ENCODE data around the gene CFAP210.

CFAP210 gene

DNA sequence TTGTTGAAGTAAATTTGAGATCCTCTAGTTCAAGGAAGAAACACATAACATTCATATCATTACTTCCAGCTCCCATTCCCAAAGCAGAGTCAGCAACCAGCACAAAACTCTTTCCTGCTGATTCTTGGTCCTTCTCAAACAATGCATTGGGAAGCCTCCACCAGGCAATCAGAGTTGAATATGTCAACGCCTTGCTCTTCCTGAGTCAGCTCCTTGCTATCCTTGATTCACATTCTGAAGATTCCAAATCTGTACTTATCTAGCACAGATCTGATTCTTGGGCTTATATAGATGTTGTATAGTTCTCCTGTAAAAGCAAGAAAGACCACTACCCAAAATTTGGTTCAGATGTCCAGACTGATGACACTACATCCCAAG lies 29.6 kb downstream of the CFAP210 start:
- Histone ChIP-seq H3K9me3 (ENCODE audit: control insufficient read depth, low read length) (no peaks in the 10 kb centered on the region), H3K36me3 (ENCODE audit: control insufficient read depth, insufficient read depth, low read length) (no peaks in the 10 kb centered on the region), H3K27ac (ENCODE audit: insufficient read depth, low read length, poor library complexity, severe bottlenecking) (no peak overlapping the region), H3K4me3 (ENCODE audit: insufficient read depth, low read depth, low read length, poor library complexity, severe bottlenecking) (no peak overlapping the region), H3K4me1 (ENCODE audit: control insufficient read depth, insufficient read depth, low read length, poor library complexity, severe bottlenecking) (no peaks in the 10 kb centered on the region), H3K27me3 (replicated peaks; ENCODE audit: control insufficient read depth, insufficient read depth, low read length, poor library complexity, severe bottlenecking) (no peaks in the 10 kb centered on the region)
- no peak for DNase-seq

DNA sequence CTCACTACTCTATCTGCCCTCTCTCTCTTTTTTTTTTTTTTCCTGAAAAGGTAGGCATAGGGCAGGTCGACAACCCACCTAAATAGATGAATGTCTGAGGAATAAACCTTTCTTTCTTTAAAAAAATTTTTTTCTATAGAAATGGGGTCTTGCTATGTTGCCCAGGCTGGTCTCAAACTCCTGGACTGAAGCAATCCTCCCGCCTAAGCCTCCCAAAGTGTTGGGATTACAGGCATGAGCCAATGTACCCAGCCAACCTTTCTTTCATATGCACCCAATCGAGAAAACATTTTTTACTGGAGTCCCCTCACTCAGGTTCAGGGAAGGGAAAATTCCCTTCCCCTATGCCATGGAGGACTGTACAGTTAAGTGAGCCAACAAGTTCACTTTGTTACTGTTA lies 31.0 kb downstream of the CFAP210 start:
- no peak overlapping the region for H3K4me3 ChIP-seq (ENCODE audit: insufficient read depth, low read depth, low read length, poor library complexity, severe bottlenecking)
- H3K4me1 ChIP-seq (ENCODE audit: control insufficient read depth, insufficient read depth, low read length, poor library complexity, severe bottlenecking) = no peaks in the 10 kb centered on the region
- no peak for DNase-seq
- H3K36me3 ChIP-seq (ENCODE audit: control insufficient read depth, insufficient read depth, low read length) = no peaks in the 10 kb centered on the region
- no peaks in the 10 kb centered on the region for H3K9me3 ChIP-seq (ENCODE audit: control insufficient read depth, low read length)
- H3K27me3 ChIP-seq (replicated peaks; ENCODE audit: control insufficient read depth, insufficient read depth, low read length, poor library complexity, severe bottlenecking) = no peaks in the 10 kb centered on the region
- no peak overlapping the region for H3K27ac ChIP-seq (ENCODE audit: insufficient read depth, low read length, poor library complexity, severe bottlenecking)

DNA sequence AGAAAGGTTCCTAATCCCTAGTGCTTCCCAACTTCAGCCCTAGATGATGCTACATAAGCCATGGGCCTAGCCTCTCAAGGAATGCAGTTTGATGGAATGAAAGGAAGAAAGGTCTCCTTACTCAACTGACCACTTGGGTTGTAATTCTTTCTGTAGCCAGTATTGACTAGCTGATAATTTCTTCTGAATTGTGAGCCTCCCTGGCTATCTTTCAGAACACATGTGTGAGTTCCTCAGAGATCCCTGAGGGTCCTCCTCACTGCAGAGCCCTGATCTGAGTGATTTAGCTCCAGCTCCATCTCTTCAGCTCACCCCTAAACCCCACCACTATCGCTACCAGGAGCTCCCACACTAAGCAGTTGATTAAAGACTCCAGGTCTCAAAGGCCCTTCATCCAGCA lies 31.5 kb downstream of the CFAP210 start:
- no peak overlapping the region for H3K4me3 ChIP-seq (ENCODE audit: insufficient read depth, low read depth, low read length, poor library complexity, severe bottlenecking)
- no peak for DNase-seq
- H3K36me3 ChIP-seq (ENCODE audit: control insufficient read depth, insufficient read depth, low read length) = no peaks in the 10 kb centered on the region
- H3K9me3 ChIP-seq (ENCODE audit: control insufficient read depth, low read length) = no peaks in the 10 kb centered on the region
- no peaks in the 10 kb centered on the region for H3K27me3 ChIP-seq (replicated peaks; ENCODE audit: control insufficient read depth, insufficient read depth, low read length, poor library complexity, severe bottlenecking)
- no peaks in the 10 kb centered on the region for H3K4me1 ChIP-seq (ENCODE audit: control insufficient read depth, insufficient read depth, low read length, poor library complexity, severe bottlenecking)
- no peak overlapping the region for H3K27ac ChIP-seq (ENCODE audit: insufficient read depth, low read length, poor library complexity, severe bottlenecking)

DNA sequence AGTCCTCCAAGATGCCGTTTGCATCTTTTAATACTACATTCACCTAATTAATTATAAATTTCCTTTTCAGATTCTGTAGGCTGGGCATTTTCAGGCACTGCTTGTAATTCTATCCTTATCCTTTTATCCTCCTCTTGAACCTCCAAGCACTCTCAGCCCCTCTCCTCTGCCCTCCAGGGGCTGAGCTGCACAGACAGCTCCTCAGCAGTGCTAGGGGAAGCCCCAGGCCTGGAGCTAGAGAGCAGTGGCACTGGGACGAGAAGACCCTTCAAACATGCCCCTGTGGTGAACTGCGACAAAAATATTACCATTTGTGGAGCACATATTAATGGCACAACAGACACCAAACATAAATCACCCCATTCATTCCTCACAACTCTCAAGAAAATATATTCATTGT lies 32.9 kb downstream of the CFAP210 start:
- Histone ChIP-seq H3K4me3 (ENCODE audit: insufficient read depth, low read depth, low read length, poor library complexity, severe bottlenecking) (no peak overlapping the region), H3K4me1 (ENCODE audit: control insufficient read depth, insufficient read depth, low read length, poor library complexity, severe bottlenecking) (no peaks in the 10 kb centered on the region), H3K36me3 (ENCODE audit: control insufficient read depth, insufficient read depth, low read length) (no peaks in the 10 kb centered on the region)

DNA sequence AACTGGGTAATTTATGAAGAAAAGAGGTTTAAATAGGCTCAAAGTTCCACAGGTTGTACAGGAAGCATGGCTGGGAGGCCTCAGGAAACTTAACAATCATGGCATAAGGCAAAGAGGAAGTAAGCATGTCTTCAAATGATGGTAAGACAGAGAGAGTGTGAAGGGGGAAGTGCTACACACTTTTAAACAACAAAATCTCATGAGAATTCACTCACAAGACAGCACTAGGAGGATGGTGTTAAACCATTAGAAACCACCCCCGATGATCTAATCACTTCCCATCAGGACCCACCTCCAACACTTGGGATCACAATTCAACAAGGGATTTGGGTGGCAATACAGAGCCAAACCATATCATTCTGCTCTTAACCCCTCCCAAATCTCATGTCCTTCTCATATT lies 34.9 kb downstream of the CFAP210 start:
- no peak overlapping the region for H3K4me3 ChIP-seq (ENCODE audit: insufficient read depth, low read depth, low read length, poor library complexity, severe bottlenecking)
- H3K9me3 ChIP-seq (ENCODE audit: control insufficient read depth, low read length) = no peaks in the 10 kb centered on the region
- no peak overlapping the region for H3K27ac ChIP-seq (ENCODE audit: insufficient read depth, low read length, poor library complexity, severe bottlenecking)
- DNase-seq = no peak
- H3K27me3 ChIP-seq (replicated peaks; ENCODE audit: control insufficient read depth, insufficient read depth, low read length, poor library complexity, severe bottlenecking) = no peaks in the 10 kb centered on the region
- H3K36me3 ChIP-seq (ENCODE audit: control insufficient read depth, insufficient read depth, low read length) = no peaks in the 10 kb centered on the region
- no peaks in the 10 kb centered on the region for H3K4me1 ChIP-seq (ENCODE audit: control insufficient read depth, insufficient read depth, low read length, poor library complexity, severe bottlenecking)

More for the DNA sequence above, 32.9 kb downstream of the CFAP210 start:
- Histone ChIP-seq H3K9me3 (ENCODE audit: control insufficient read depth, low read length) (no peaks in the 10 kb centered on the region), H3K27me3 (replicated peaks; ENCODE audit: control insufficient read depth, insufficient read depth, low read length, poor library complexity, severe bottlenecking) (no peaks in the 10 kb centered on the region), H3K27ac (ENCODE audit: insufficient read depth, low read length, poor library complexity, severe bottlenecking) (no peak overlapping the region)
- DNase-seq = no peak

DNA sequence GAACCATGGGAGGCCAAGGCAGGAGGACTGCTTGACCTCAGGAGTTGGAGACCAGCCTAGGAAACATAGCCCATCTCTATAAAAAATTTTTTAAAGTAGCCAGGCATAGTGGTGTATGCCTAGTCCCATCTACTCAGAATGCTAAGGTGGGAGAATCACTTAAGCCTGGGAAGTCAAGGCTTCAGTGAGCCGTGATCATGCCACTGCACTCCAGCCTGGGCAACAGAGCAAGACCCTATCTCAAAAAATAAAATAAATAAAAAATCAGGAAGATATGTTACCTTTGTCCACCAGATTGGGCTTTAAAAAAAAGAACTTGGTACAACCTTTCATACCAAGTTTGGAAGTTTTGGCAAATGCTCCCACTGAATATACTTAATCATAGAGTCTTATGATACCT lies 35.3 kb downstream of the CFAP210 start:
- no peaks in the 10 kb centered on the region for H3K9me3 ChIP-seq (ENCODE audit: control insufficient read depth, low read length)
- H3K27ac ChIP-seq (ENCODE audit: insufficient read depth, low read length, poor library complexity, severe bottlenecking) = no peak overlapping the region
- H3K4me1 ChIP-seq (ENCODE audit: control insufficient read depth, insufficient read depth, low read length, poor library complexity, severe bottlenecking) = no peaks in the 10 kb centered on the region
- H3K4me3 ChIP-seq (ENCODE audit: insufficient read depth, low read depth, low read length, poor library complexity, severe bottlenecking) = no peak overlapping the region
- H3K36me3 ChIP-seq (ENCODE audit: control insufficient read depth, insufficient read depth, low read length) = no peaks in the 10 kb centered on the region
- no peak for DNase-seq
- no peaks in the 10 kb centered on the region for H3K27me3 ChIP-seq (replicated peaks; ENCODE audit: control insufficient read depth, insufficient read depth, low read length, poor library complexity, severe bottlenecking)

DNA sequence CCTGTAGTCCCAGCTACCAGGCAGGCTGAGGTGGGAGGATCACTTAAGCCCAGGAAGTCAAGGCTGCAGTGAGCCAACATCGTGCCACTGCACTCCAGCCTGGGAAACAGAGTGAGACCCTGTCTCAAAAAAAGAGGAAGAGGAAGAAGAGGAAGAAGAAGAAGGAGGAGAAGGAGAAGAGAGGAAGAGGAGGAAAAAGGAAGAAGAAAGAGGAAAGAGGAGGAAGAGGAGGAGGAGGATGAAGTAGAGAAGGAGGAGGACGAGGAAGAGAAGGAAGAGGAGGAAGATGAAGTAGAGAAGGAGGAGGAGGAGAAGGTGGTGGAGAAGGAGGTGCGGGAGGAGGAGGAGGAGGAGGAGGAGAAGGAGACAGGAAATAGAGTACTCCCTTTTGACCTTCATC lies 38.0 kb downstream of the CFAP210 start:
- DNase-seq = no peak
- Histone ChIP-seq H3K4me3 (ENCODE audit: insufficient read depth, low read depth, low read length, poor library complexity, severe bottlenecking) (no peak overlapping the region), H3K9me3 (ENCODE audit: control insufficient read depth, low read length) (no peaks in the 10 kb centered on the region), H3K4me1 (ENCODE audit: control insufficient read depth, insufficient read depth, low read length, poor library complexity, severe bottlenecking) (no peaks in the 10 kb centered on the region), H3K27me3 (replicated peaks; ENCODE audit: control insufficient read depth, insufficient read depth, low read length, poor library complexity, severe bottlenecking) (no peaks in the 10 kb centered on the region), H3K36me3 (ENCODE audit: control insufficient read depth, insufficient read depth, low read length) (no peaks in the 10 kb centered on the region), H3K27ac (ENCODE audit: insufficient read depth, low read length, poor library complexity, severe bottlenecking) (no peak overlapping the region)

DNA sequence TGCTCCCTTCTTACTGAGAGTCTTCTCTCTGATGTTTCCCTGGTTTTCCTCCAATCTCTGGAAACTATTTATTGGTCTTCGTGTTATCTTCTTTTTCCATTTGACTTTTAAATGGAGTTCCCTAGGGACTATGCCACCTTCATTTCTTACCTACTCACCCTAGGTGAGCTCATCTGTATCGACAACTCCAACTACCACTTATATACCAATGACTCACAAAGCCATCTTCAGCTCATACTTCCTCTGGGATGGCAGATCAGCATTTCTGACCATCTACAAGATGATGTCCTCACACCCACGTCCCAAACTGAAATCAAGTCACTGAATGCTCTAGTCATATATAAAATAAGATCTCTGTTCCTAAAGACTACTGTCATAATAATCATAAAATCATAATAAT lies 40.6 kb downstream of the CFAP210 start:
- no peak for DNase-seq
- H3K9me3 ChIP-seq (ENCODE audit: control insufficient read depth, low read length) = no peaks in the 10 kb centered on the region
- H3K27ac ChIP-seq (ENCODE audit: insufficient read depth, low read length, poor library complexity, severe bottlenecking) = no peak overlapping the region
- H3K36me3 ChIP-seq (ENCODE audit: control insufficient read depth, insufficient read depth, low read length) = no peaks in the 10 kb centered on the region
- no peaks in the 10 kb centered on the region for H3K27me3 ChIP-seq (replicated peaks; ENCODE audit: control insufficient read depth, insufficient read depth, low read length, poor library complexity, severe bottlenecking)
- H3K4me3 ChIP-seq (ENCODE audit: insufficient read depth, low read depth, low read length, poor library complexity, severe bottlenecking) = no peak overlapping the region
- H3K4me1 ChIP-seq (ENCODE audit: control insufficient read depth, insufficient read depth, low read length, poor library complexity, severe bottlenecking) = no peaks in the 10 kb centered on the region

DNA sequence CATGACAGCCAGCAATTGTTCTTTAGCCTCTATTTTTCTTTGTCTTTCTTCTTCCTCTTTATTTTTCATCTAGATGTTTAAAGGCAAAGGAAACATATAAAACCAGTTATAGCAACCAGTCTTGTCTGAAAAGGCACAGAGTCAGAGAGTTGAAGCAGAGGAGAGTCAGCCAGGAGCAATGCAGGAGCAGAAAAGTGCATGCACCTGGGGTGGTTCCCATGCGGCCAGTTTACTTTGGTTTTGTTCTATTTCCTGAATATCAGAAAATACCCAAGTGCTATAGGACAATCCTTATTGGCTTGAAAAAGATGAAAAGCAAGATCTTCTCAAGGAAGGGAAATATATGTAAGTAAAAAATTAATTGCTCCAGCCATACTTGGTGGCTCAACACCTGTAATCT lies 44.9 kb downstream of the CFAP210 start:
- no peaks in the 10 kb centered on the region for H3K27me3 ChIP-seq (replicated peaks; ENCODE audit: control insufficient read depth, insufficient read depth, low read length, poor library complexity, severe bottlenecking)
- no peak overlapping the region for H3K27ac ChIP-seq (ENCODE audit: insufficient read depth, low read length, poor library complexity, severe bottlenecking)
- no peak for DNase-seq
- no peaks in the 10 kb centered on the region for H3K36me3 ChIP-seq (ENCODE audit: control insufficient read depth, insufficient read depth, low read length)
- H3K4me1 ChIP-seq (ENCODE audit: control insufficient read depth, insufficient read depth, low read length, poor library complexity, severe bottlenecking) = no peaks in the 10 kb centered on the region
- no peak overlapping the region for H3K4me3 ChIP-seq (ENCODE audit: insufficient read depth, low read depth, low read length, poor library complexity, severe bottlenecking)
- H3K9me3 ChIP-seq (ENCODE audit: control insufficient read depth, low read length) = no peaks in the 10 kb centered on the region

DNA sequence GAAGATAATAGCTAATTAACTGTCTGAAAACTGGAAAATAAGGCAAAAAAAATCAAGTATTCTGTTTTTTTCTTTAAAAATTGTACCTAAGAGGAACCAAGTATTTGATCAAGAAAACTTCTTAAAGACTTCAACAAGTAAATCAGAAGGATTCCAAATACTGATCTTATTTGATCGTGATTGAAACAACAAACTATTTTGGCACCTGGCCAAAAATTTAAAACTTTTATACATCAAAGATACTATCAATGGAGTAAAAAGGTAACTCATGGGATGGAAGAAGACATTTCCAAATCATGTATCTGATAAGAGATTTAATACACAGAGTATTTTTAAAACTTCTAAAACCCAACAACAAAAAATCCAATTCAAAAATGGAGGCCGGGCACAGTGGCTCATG lies 46.7 kb downstream of the CFAP210 start:
- Histone ChIP-seq H3K36me3 (ENCODE audit: control insufficient read depth, insufficient read depth, low read length) (no peaks in the 10 kb centered on the region), H3K4me3 (ENCODE audit: insufficient read depth, low read depth, low read length, poor library complexity, severe bottlenecking) (no peak overlapping the region), H3K4me1 (ENCODE audit: control insufficient read depth, insufficient read depth, low read length, poor library complexity, severe bottlenecking) (no peaks in the 10 kb centered on the region), H3K27ac (ENCODE audit: insufficient read depth, low read length, poor library complexity, severe bottlenecking) (no peak overlapping the region), H3K27me3 (replicated peaks; ENCODE audit: control insufficient read depth, insufficient read depth, low read length, poor library complexity, severe bottlenecking) (no peaks in the 10 kb centered on the region), H3K9me3 (ENCODE audit: control insufficient read depth, low read length) (no peaks in the 10 kb centered on the region)
- no peak for DNase-seq

DNA sequence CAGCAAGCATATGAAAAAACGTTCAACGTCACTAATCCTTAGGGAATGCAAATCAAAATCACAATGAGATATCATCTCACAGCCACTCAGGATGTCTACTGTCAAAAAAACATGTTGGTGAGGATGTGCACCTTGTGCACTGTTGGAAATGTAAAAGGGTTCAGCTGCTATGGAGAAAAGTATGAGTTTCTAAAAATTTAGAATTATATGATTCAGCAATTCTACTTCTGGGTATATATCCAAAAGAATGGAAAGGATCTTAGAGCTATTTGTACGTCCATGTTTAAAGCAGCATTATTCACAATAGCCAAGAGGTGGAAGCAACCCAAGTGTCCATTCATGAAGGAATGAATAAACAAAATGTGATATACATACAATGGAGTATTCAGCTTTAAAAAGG lies 50.0 kb downstream of the CFAP210 start:
- H3K4me3 ChIP-seq (ENCODE audit: insufficient read depth, low read depth, low read length, poor library complexity, severe bottlenecking) = no peak overlapping the region
- H3K4me1 ChIP-seq (ENCODE audit: control insufficient read depth, insufficient read depth, low read length, poor library complexity, severe bottlenecking) = no peaks in the 10 kb centered on the region
- H3K27ac ChIP-seq (ENCODE audit: insufficient read depth, low read length, poor library complexity, severe bottlenecking) = no peak overlapping the region
- H3K36me3 ChIP-seq (ENCODE audit: control insufficient read depth, insufficient read depth, low read length) = no peaks in the 10 kb centered on the region
- H3K9me3 ChIP-seq (ENCODE audit: control insufficient read depth, low read length) = no peaks in the 10 kb centered on the region
- H3K27me3 ChIP-seq (replicated peaks; ENCODE audit: control insufficient read depth, insufficient read depth, low read length, poor library complexity, severe bottlenecking) = no peaks in the 10 kb centered on the region
- DNase-seq = no peak
